HuH-7.5 (cell line): ENCODE data around the gene GOLGA2.
"Not testable (repeated sequence)": the region's sequence is repeated elsewhere in the genome, so short reads cannot be mapped to it uniquely, and the experiment has no call there.

Source experiments
- DNase-seq: peaks from one replicate; pipeline ENCODE4 v3.0.0; 2011; ENCODE audit warnings: low spot score

The GOLGA2 gene

DNA sequence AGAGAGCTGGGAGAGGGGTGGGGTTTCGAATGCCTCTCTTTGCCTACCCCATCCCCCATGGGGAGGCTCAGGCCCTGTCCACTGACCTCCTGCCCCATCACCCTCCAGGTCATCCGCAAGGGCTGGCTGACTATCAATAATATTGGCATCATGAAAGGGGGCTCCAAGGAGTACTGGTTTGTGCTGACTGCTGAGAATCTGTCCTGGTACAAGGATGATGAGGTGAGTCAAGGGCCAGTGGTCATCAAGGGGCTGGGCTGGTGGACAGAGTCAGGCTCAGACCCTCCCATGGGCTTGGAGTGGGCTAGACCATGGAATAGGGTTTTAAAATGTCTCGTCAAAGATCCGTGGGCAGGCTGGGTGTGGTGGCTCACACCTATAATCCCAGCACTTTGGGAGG, 33.7 kb downstream of the GOLGA2 start:
- DNase-seq: no peak

DNA sequence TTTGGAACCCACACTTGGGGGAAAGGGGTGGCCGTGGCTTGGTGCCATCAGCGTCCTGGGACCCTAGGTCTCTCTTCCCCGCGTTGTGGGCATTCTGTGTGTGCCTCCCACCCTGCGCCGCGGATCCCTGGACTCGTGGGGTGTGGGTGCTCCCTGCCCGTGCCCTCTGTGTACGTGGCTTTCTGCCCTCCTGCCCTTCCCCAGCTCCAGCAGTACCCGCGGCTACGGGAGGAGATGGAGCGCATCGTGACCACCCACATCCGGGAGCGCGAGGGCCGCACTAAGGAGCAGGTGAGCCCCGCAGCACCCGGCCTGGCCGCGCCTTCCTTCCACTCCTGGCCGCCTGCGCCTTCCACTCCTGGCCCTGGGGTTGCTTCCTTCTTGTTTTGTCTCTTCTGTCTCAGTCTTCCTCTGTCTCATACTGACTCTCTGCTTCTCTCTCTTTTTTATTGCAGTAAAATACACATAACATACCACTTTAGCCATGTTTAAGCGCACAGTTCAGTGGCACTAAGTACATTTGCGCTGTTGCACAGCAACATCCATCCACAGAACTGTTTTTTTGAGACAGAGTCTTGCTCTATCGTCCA, 41.9 kb downstream of the GOLGA2 start:
- DNase-seq: no peak

DNA sequence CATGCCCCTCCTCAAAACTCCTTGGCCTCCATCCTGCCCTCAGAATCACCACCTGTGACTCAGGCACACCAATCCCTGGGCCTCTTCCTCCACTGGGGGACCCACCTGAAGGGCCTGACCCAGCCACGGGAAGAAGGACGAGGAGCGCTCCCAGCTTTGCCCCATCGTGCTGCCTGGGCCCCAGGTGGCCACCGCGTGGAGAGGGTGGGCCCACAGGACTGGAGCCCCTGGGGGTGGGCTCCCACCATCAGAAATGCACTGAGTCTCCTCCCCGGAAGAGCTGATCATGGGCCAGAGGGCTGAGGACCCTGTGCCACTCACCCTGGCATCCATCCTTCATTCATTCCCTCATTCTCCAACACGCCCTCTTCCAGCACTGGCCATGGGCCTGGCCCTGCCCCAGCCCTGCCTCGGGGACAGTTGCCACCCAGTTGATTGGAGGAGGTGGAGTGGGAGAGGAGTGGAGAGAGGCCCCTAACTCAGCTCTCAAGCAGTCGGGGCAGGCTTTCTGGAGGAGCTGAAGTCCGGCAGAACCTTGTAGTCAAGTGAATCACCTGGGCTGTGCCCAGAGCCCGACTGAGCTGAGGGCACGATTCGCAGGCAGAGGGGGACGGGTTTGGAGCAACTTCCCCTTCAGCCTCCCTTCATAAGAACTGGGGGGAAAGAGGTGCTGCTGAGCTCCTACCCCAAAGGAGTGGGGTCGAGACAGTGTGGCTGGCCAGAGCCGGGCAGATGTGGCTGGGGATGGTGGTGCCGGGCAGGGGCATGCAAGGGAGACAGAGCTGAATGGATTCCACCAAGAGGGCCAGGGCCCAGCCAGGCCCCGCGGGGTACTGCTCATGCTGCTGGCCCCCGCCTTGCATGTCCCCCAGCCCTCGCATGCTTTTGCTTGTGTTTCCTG, 43.0 kb downstream of the GOLGA2 start:
- DNase-seq: no peak

DNA sequence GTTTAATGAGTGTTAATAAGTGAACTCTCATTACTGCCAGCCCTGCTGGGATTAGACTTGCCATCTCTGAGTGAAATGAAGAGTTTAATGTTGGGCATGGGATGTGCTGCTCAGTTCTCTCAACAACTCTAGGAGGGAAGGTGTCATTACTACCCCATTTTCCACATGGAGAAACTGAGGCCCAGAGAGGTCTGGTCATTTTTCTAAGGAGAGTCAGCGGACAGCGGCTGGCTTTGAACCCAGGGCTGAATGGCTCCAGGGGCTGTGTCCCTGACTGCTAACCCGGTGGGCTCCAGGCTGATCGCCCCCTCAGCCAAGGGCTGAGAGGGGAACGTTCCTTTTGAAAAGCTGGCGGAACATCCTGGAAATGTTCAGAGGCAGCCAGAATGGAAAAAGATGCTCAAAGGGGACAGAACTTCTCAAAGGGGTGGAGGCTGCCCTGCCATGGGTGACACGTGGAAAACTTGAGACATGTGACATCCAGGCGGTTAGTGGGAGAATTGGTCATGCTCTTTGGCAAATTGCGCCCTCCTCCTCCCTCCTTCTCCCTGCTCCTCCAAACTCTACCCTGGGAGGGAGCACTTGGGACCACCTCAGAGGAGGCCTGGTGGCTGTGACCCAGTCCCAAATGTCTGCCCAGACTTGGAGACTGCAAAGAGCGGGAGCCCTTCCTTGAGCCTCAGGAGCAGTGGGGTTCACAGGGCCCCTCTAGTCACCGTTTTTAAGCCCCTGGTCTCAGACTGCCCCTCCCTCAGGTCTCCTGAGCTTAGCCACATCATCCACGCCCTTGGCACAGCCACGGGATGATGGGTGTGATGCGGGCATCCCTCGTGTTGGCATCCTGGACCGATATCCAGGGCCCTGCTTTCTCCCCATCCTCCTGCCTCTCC, 43.9 kb downstream of the GOLGA2 start:
- no peak for DNase-seq

DNA sequence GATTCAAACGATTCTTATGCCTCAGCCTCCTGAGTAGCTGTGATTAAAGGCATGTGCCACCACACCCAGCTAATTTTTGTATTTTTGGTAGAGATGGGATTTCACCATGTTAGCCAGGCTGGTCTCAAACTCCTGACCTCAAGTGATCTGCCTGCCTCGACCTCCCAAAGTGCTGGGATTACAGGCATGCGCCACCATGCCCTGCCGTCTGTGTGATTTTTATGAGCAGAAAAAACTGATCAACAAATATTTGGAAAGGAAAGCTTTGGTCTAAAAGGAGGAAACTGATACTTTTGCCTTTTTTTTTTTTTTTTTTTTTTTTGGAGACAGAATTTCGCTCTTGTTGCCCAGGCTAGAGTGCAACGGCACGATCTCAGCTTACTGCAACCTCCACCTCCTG, 44.9 kb downstream of the GOLGA2 start:
- not testable (repeated sequence) for DNase-seq

DNA sequence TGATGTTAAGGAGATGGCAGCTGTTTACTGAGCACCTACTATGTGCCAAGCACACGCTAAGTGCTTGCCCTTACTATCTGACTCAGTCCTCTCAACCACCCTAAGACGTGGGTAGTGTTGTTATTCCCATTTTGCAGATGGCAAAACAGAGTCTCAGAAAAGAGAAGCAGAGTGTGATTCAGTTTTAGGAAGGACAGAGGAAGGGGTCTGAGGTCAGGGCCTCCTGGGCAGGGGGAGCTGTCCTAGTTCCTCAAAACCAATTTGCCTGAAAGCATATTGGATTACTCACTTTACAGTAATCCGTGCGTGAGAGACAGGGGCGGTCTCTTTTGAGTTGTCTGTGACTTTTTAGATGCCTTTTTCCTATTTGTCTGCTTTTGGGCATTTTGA, 49.4 kb downstream of the GOLGA2 start:
- no peak for DNase-seq

DNA sequence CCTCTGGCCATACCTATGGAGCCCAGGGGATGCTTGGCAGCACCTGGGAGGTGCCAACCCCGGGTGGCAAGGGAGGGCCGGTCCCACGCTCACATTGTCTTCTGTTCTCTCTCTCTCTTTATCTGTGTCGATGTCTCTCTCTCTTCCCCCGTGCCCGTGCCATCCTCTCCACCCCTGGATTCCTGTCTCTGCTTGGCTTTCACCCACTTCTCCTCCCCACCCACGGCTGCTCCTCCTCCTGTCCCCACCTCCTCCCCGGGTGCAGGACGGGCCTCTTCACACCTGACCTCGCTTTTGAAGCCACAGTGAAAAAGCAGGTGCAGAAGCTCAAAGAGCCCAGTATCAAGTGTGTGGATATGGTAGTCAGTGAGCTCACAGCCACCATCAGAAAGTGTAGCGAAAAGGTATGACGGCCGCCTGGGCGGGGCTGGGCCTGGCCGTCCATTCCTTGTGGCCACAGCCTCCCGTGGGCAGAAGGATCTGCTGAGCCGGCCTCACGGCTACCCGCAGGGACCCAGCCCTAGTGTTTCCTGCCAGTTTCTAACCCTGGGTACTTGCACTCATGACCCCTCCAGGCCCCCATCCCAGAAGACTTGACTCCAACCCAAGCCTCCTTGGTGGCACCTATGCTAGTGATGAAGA, 49.9 kb downstream of the GOLGA2 start:
- no peak for DNase-seq

DNA sequence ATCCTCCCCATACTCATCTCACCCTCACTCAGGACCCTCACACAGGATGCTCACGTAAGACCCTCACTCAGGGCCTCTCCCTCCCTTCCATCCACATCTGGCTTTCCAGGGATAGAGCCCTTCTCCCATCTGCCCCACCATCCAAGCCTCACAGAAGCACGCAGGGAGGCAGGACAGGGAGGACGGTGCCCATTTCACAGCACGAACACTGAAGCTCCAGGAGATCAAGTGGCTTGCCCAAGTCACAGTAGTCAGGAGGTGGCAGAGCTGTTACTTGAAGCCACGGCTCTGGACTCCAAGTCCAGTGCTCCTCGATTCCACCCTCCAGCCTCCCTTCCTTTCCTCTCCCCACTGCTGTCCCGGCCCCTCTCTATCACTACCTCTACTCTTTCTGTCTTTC, 50.9 kb downstream of the GOLGA2 start:
- no peak for DNase-seq

DNA sequence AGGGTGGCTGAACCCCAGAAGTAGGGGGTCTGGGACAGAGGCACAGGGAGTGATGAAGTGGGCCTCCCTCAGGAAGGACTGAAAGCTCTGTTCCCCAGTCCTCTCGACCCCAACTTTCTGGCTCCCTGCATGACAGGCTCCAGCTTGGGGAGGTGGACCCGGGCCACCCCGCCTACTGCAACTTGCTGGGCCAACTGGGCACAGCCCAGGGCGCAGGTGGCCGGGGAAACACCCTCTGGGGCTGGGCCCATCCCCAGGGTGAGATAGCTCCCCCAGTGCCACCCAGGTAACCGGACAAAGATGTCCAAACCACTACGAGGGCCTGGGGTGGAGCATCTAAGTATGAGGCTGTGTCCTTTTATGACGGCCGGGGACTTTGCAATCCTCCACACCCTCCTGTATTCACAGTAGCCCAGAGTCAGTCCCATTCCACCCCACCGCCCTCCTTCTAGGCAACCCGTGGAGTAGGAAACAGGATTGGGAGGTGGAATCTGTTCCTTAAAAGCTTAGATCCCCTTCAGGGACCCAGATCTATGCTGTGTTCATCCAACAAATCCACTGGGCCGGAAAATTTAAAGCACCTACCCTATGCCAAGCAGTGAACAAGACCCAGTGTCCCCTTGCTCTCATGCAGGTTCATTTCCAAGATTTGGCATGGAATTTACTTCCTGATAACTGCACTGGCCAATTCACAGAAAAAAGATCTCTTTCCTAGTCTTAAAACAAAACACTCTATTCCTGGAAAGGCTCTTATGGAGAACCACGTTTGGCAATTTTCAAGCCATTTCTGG, 52.7 kb downstream of the GOLGA2 start:
- no peak for DNase-seq

DNA sequence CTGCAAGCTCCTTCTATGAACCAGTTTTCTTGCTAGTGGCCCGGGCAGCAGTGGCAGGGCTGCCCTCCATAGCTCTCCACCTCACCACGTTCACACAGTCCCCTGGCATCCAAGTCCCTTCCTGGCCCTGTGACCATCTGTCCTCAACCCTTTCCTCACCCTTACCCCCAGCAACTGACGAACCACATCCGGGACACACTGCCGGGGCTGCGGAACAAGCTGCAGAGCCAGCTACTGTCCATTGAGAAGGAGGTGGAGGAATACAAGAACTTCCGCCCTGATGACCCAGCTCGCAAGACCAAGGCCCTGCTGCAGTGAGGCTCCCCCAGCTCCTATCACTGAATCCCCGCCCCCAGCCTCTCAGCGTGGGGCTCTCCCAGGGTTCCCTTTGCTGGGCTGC, 53.8 kb downstream of the GOLGA2 start:
- DNase-seq: no peak

DNA sequence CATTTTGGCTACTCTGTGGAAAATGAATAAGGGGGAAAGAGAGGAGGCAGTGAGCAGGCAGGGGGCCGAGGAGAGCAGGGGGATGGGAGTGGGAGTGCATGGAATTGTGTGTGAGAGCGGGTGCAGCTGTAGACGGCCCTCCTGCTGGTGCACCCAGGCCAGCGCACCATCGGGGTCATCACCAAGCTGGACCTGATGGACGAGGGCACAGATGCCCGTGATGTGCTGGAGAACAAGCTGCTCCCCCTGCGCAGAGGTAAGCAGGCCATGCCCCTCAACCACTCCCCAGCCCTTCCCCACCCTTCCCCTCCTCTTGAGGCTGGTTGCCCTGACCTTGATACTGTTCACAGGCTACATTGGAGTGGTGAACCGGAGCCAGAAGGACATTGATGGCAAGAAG, 56.0 kb downstream of the GOLGA2 start:
- no peak for DNase-seq

DNA sequence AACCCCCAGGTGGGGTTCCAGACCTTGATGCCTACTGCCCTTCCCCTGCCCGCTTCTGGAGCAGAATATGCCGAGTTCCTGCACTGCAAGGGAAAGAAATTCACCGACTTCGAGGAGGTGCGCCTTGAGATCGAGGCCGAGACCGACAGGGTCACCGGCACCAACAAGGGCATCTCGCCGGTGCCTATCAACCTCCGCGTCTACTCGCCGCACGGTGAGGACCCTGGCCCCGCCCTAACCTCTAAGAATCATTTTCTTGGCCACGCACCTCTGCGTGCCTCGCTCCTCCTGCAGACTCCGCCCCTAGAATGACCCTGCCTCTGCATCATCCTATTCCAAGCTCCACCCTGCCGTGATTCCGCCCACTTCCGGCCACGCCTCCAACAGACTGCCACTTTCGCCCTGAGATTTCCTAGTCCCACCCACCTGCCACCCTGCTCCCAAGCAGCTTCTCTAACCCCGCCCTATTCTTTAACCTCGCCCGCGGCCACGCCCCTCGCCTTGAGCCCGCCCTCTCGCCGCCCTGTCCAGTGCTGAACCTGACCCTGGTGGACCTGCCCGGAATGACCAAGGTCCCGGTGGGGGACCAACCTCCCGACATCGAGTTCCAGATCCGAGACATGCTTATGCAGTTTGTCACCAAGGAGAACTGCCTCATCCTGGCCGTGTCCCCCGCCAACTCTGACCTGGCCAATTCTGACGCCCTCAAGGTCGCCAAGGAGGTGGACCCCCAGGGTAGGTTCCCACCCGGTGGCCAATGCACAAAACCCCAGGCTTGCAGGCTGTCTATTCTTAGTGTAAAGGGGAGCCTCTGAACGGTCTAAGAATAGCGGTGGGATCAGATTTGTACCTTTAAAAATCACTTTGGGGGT, 57.1 kb downstream of the GOLGA2 start:
- peak; percentile 64 for DNase-seq

DNA sequence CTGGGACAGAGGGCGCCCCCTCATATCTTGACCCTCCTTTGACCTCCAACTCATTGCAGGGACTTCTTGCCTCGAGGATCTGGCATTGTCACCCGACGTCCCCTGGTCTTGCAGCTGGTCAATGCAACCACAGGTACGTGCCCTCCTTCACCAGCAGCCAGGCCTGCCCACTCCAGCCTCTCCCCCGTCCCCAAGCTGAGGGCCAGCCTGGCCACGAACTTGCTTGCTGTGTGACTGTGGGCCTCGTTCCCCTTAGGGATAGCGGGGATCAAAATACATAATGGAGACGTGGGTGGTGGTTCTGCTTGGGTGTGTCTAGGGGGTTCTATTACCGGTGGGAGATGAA, 57.7 kb downstream of the GOLGA2 start:
- no peak for DNase-seq

DNA sequence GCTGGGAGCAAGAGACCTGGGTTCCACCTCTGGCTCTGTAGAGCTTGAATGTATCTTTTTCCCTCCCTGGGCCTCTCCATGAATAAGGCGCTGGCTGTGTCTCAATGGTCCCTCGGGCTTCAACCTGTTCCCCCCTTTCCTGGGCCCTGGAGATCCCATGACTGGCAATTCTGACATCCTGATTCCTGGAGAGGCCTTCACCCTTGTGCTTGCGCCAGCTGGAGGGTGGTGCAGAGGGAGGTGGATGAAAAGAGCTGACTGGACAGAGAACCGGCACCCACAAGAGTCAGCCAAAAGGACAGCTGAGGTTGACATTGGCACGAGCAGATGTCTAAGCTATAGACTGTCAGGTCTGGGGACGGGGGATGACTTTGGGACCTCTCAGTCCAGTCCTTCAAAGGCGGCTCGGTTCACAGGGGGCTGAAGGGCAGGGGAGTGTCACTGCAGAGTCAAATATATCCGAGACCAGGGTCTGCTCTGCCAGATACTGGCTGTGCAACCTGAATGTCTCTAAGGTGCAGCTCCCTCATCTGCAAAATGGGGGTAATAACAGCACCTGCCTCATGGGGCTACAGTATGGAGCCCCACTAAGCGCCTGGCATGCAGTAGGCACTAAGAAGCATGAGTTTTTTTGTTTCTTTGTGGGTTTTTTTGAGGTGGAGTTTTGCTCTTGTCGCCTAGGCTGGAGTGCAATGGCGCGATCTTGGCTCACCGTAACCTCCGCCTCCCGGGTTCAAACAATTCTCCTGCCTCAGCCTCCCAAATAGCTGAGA, 58.8 kb downstream of the GOLGA2 start:
- no peak for DNase-seq

DNA sequence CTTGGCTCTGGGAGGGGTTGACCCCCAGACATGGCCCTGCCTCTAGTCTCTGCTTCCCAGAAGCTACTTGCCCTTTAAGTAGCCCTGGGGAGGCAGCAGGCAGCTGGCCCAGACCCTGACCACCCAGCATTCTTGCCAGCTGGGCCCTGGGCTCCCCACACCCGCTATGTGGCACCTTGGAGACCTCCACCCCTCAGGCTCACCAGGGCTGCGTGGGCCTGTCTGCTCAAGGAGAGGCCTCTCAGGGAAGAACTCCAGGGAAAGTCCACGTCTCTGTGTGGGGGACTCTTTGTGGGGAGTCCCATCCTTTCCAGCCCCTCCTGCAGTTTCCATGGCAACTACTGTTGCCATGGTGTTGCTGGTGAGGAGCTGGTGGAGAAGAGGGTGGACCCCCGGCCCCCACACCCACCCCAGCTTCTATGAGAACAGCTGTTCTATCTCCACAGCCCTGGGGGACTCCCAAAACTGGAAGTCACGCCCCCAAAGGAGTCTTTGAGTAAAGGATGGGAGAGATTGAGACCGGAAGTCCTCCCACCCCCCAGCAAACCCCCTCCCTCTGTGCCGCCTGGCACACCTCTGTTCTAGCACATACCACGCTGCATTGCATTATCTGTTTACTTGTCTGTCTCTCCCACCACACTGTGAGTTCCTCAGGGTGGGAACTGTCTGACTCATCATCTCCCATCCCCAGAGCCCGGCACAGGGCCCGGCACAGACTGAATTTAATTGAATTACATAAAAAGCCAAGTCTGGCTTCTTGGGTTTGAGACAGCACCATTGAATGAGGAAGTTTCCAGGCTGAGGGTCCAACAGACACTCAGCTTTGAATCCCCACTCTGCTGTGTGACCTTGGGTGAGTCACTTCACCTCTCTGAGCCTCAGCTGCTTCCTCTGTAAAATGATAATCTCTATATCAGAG, 60.1 kb downstream of the GOLGA2 start:
- DNase-seq: no peak

DNA sequence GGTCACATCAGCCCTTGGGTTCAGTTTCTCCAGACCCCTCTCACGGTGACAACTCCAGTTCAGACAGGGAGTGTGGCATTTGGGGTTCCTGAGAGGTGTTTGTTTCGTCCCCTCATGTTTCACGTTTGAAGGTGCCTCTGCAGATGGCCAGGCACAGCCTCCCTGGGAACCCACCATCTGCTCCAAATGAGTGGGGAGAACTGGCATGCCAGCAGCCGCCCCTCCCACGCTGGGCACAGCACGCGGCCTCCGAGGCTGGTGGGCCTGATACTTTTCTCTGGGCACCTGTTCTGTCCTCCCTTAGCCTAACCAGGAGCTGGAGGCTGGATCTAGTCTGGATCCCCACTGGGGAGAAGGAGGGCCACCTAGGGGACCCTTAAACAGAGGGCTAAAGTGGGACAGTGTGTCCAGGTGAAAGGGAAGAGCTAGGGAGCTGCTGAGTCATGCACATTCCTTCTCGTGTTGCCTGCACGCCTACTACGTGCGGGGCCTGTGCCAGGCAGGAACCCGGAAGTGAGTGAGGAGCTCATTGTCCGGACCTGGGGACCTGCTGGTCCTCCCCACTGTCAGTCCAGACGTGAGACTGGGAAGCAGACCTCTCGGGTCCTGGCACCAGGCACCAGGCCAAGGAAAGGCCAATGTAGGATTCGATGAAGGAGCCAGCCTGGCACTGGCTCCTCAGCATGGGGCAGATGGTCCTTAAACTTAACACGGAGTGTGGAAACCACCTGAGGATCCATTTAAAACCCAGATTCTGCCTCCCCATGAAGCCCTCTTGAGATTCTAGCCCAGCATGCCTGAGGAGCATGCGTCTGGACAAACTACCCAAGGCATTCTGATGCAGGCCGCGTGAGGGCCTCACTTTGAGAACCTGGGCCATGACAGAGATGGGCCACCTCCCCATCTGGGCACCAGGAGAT, 61.0 kb downstream of the GOLGA2 start:
- DNase-seq: no peak

DNA sequence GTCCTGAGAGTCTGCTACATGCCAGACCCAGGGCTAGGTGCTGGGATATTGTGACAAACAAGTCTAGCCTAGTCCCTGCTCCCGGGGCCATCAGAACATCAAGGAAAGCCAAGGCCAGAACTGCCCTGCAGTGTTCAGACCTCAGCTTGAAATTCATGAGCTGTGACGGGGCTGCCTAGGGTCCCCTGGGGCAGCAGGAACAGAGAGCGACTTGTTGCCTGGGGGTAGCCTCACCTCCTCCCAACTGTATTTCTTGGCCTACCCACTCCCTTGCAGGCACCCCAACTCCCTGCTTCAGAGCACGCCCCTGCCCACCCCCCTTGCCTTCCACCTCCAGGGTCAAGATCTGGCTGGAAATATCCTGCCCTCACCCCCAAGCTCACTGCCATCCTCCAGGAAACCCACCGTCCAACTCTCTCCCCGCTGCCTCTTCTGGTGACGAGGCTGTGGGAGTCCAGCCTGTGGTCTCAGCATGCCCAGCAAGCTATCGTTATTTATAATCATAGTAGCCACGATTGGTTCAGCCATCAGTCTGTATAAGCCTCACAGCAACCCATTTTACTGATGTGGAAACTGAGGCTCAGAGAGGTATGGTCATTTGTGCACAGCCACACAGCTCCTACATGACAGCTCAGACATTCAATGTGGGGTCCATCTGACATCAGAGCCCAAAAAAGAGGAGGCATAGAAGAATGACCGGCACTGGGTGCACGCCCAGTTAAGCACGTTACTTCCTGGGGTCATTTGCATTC, 61.9 kb downstream of the GOLGA2 start:
- DNase-seq: no peak
